Measurements from ENCODE around the gene PRND. TPM values are rescaled to one million over a fixed set of nuclear protein-coding genes. Genes with fewer than 3 reads are reported as not detected.

The PRND gene
- total RNA-seq, 1 experiment from 2014 or later: 0.04 TPM

DNA sequence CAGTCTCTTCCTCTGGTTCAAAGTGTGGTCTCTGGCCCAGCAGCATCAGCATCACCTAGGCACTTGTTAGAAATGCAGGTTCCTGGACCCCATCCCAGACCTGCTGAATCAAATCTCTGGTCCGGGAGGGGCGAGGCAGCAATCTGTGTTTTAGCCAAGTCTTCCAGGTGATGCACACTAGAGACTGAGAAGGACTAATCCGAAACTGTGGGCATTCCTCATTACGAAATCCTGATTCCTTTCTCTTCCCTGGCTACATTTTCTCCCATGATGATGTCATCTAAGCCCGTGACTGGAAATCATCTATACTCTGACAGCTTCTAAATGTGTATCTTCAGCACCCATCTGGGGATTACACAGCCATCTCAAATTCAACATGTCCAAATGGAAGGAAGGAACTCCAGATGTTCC is 39.7 kb upstream of the PRND start:
- TF ChIP-seq, protein P1, sequence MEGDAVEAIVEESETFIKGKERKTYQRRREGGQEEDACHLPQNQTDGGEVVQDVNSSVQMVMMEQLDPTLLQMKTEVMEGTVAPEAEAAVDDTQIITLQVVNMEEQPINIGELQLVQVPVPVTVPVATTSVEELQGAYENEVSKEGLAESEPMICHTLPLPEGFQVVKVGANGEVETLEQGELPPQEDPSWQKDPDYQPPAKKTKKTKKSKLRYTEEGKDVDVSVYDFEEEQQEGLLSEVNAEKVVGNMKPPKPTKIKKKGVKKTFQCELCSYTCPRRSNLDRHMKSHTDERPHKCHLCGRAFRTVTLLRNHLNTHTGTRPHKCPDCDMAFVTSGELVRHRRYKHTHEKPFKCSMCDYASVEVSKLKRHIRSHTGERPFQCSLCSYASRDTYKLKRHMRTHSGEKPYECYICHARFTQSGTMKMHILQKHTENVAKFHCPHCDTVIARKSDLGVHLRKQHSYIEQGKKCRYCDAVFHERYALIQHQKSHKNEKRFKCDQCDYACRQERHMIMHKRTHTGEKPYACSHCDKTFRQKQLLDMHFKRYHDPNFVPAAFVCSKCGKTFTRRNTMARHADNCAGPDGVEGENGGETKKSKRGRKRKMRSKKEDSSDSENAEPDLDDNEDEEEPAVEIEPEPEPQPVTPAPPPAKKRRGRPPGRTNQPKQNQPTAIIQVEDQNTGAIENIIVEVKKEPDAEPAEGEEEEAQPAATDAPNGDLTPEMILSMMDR (conservative IDR thresholded peaks at IDR 0.05): no peak
- no peak overlapping the region for H2BK5ac ChIP-seq (ENCODE audit: insufficient read length, low read length)
- peaks cover 11% of the 10 kb centered on the region; the same call in 1 of the 2 replicates for H3K4me1 ChIP-seq (ENCODE audit: insufficient read depth, low read length)
- H4K8ac ChIP-seq (replicated peaks; ENCODE audit: insufficient read length, low read depth, low read length): no peak overlapping the region
- no peaks in the 10 kb centered on the region for H3K27me3 ChIP-seq (ENCODE audit: insufficient read depth, low read length)
- DNase-seq: no peak
- no peak overlapping the region for H2AK5ac ChIP-seq (ENCODE audit: insufficient read length, low read length)
- no peak overlapping the region for H3K27ac ChIP-seq (ENCODE audit: insufficient read length, low read depth, low read length)
- H2BK120ac ChIP-seq (ENCODE audit: low read depth, low read length, poor library complexity, severe bottlenecking): no peak overlapping the region
- H4K91ac ChIP-seq (ENCODE audit: insufficient read length, low read depth, low read length): no peak overlapping the region
- H4K5ac ChIP-seq (ENCODE audit: insufficient read length, low read depth, low read length): no peak overlapping the region
- no peaks in the 10 kb centered on the region for H4K20me1 ChIP-seq (ENCODE audit: control insufficient read depth, insufficient read depth, insufficient read length)
- no peak overlapping the region for H3K27ac Mint-ChIP-seq
- no peak overlapping the region for H3K4ac ChIP-seq (ENCODE audit: low read depth, low read length)
- H3K27me3 Mint-ChIP-seq (ENCODE audit: low read depth): peaks cover 18% of the 10 kb centered on the region
- H3K9ac ChIP-seq (ENCODE audit: extremely low read depth, insufficient read length, low read length): no peak overlapping the region
- H3T11ph ChIP-seq (ENCODE audit: low read length): no peak overlapping the region
- no peak overlapping the region for H2BK12ac ChIP-seq (ENCODE audit: insufficient read length, low read depth, low read length)
- H3K23ac ChIP-seq (ENCODE audit: insufficient read length, low read depth, low read length): no peak overlapping the region
- H3K4me3 Mint-ChIP-seq: no peak overlapping the region
- no peaks in the 10 kb centered on the region for H3K79me1 ChIP-seq (ENCODE audit: insufficient read depth, low read depth, low read length, poor library complexity, severe bottlenecking)
- H3K79me2 ChIP-seq (ENCODE audit: insufficient read depth, low read length): no peaks in the 10 kb centered on the region
- H3K36me3 Mint-ChIP-seq (ENCODE audit: insufficient read depth in 1 of 3, low read depth in 3 of 3): no peaks in the 10 kb centered on the region
- no peaks in the 10 kb centered on the region for H3K9me3 ChIP-seq (ENCODE audit: control insufficient read depth, low read depth, low read length)
- no peaks in the 10 kb centered on the region for H3K23me2 ChIP-seq (ENCODE audit: insufficient read length, low read depth, low read length, poor library complexity, severe bottlenecking)
- H3K4me1 Mint-ChIP-seq: peaks cover 38 to 41% of the 10 kb centered on the region in 2 experiments
- no peak overlapping the region for H2AFZ ChIP-seq (ENCODE audit: low read length)
- WGBS (ENCODE audit: extremely low coverage, insufficient read length, low lambda C conversion rate): no CpG with 5 or more reads among the region's 5 CpGs
- H2BK15ac ChIP-seq (ENCODE audit: low read depth, low read length): no peak overlapping the region
- H3K18ac ChIP-seq (ENCODE audit: insufficient read length, low read depth, low read length): no peak overlapping the region
- H3K14ac ChIP-seq (ENCODE audit: insufficient read depth, low read length): no peak overlapping the region
- H2BK20ac ChIP-seq (ENCODE audit: low read depth, low read length, poor library complexity, severe bottlenecking): no peak overlapping the region
- H3K9me3 Mint-ChIP-seq: no peaks in the 10 kb centered on the region
- no peak overlapping the region for H3K4me2 ChIP-seq (ENCODE audit: insufficient read depth, insufficient read length, low read length)
- no peak overlapping the region for H3K56ac ChIP-seq (ENCODE audit: insufficient read length, low read depth, low read length)
